Activated naive CD4-positive, alpha-beta T cell treated with anti-CD3 and anti-CD28 coated beads, Interleukin-2, amount 50 U/mL, for 16 hours (primary cell): ENCODE measurements around the gene PTPRG.
"Not testable (repeated sequence)": the region's sequence is repeated elsewhere in the genome, so short reads cannot be mapped to it uniquely, and the experiment has no call there.

ENCODE experiments used
- DNase-seq: peaks from one replicate; pipeline ENCODE4 v3.0.0-alpha.2; 2020

PTPRG gene

GRCh38 chr3:61561374-61562041 lies at the start of gene PTPRG:
Gene PTPRG, plus strand, starts transcription at chr3:61561571. Its CDS starts 717 bp downstream, at chr3:61562288.
- DNase-seq: no peak

GRCh38 chr3:61518590-61518989 lies 42.8 kb upstream of the PTPRG start:
- DNase-seq: no peak

GRCh38 chr3:61520966-61521628 lies 40.3 kb upstream of the PTPRG start:
- DNase-seq: peak; percentile 26

GRCh38 chr3:61522060-61522459 lies 39.3 kb upstream of the PTPRG start:
- no peak for DNase-seq

- DNase-seq: no peak
Observed at GRCh38 chr3:61522626-61523025, 38.7 kb upstream of the PTPRG start.

- DNase-seq: no peak
Observed at GRCh38 chr3:61524933-61525332, 36.4 kb upstream of the PTPRG start.

- DNase-seq: no peak
Observed at GRCh38 chr3:61526308-61526707, 35.1 kb upstream of the PTPRG start.

GRCh38 chr3:61527011-61527410 lies 34.4 kb upstream of the PTPRG start:
- DNase-seq: no peak

- no peak for DNase-seq
Observed at GRCh38 chr3:61530355-61530754, 31.0 kb upstream of the PTPRG start.

- no peak for DNase-seq
Observed at GRCh38 chr3:61531528-61531927, 29.8 kb upstream of the PTPRG start.

- DNase-seq: no peak
Observed at GRCh38 chr3:61532739-61533500, 28.5 kb upstream of the PTPRG start.

GRCh38 chr3:61535826-61536225 lies 25.5 kb upstream of the PTPRG start:
- DNase-seq: no peak

- DNase-seq: no peak
Observed at GRCh38 chr3:61537366-61537765, 24.0 kb upstream of the PTPRG start.

- DNase-seq: no peak
Observed at GRCh38 chr3:61538486-61538885, 22.9 kb upstream of the PTPRG start.

GRCh38 chr3:61541694-61542093 lies 19.7 kb upstream of the PTPRG start:
- no peak for DNase-seq

- DNase-seq: no peak
Observed at GRCh38 chr3:61545716-61546115, 15.7 kb upstream of the PTPRG start.

- DNase-seq: no peak
Observed at GRCh38 chr3:61547625-61548024, 13.7 kb upstream of the PTPRG start.

- not testable (repeated sequence) for DNase-seq
Observed at GRCh38 chr3:61552704-61553103, 8.7 kb upstream of the PTPRG start.

- no peak for DNase-seq
Observed at GRCh38 chr3:61559136-61559731, 2.1 kb upstream of the PTPRG start.

GRCh38 chr3:61560517-61561373 lies 626 bp upstream of the PTPRG start:
- no peak for DNase-seq

- DNase-seq: no peak
Observed at GRCh38 chr3:61562042-61562720, 810 bp downstream of the PTPRG start.

- no peak for DNase-seq
Observed at GRCh38 chr3:61562721-61563312, 1.4 kb downstream of the PTPRG start.
